OCI-LY3 (cell line): ENCODE measurements around the gene ZXDC.

Source experiments
- EZH2phosphoT487 ChIP-seq: fragments of 200-600 bp; shearing (Covaris generic); IDR thresholded peaks from 2 replicates; pipeline ENCODE4 v1.6.1; 2018; ENCODE audit warnings: antibody characterized with exemption, mixed run types, low read depth
- TF ChIP-seq, protein P1 (sequence below): fragments of 200-600, 300-600 bp; sonication (generic); IDR thresholded peaks from 2 replicates; pipeline ENCODE4 v1.5.1; 2014; ENCODE audit warnings: antibody characterized with exemption, low read length, low read depth

DNA sequence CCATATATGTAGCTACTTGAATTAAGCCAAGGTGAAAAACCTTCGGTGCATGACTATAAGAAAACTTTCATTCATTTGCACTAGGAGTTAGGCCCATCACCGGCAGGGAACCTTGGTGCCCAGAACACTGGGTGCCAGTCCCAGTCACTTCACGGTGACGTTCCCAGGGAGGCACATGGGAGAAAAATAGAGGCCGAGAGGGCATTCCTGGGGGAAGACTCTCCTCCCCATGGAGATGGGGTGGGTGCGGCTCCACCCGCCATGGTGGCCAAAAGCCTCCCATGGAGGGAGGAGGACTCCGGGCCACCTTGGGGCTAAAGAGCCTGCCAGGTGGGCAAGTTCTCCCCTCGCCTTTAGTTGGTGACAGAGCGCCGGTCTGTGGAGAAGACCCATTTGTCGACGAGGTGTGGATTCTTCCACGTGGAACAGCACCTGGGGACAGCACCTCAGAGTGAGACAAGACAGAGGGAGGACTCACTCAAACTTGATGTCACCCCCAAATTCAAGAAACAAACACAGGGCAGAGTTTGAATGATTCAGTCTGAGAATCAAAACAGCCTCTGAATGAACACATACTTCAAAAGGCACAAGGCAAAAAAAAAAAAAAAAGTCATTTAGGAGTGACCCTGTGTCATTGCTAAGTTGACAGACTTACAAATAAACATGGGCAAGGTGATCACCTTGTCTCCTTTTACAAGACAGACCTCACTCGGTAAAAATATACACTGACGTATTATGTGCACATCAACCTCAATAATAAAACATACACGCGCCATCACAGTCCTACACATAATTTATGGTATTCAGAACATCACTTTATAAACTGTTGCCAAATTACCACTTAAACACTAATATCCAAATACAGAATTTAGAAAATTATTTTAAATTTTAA lies 38.6 kb downstream of the ZXDC start:
- TF ChIP-seq, protein P1, sequence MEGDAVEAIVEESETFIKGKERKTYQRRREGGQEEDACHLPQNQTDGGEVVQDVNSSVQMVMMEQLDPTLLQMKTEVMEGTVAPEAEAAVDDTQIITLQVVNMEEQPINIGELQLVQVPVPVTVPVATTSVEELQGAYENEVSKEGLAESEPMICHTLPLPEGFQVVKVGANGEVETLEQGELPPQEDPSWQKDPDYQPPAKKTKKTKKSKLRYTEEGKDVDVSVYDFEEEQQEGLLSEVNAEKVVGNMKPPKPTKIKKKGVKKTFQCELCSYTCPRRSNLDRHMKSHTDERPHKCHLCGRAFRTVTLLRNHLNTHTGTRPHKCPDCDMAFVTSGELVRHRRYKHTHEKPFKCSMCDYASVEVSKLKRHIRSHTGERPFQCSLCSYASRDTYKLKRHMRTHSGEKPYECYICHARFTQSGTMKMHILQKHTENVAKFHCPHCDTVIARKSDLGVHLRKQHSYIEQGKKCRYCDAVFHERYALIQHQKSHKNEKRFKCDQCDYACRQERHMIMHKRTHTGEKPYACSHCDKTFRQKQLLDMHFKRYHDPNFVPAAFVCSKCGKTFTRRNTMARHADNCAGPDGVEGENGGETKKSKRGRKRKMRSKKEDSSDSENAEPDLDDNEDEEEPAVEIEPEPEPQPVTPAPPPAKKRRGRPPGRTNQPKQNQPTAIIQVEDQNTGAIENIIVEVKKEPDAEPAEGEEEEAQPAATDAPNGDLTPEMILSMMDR: no peak
- no peak for TF ChIP-seq EZH2phosphoT487
